Trophoblast cell (in vitro differentiated cells and primary cell): ENCODE data around the gene RNF180.

Experiments used
- DNase-seq, 2 donors: peaks; one replicate each; pipeline ENCODE4 v3.0.0-alpha.2; 2016
- H2AFZ ChIP-seq: 2 replicates; pipeline ENCODE4 v1.6.1; 2013; ENCODE audit warnings: low read length, moderate library complexity, mild to moderate bottlenecking; ENCODE audit not compliant: insufficient read depth, poor library complexity
- H2AK5ac ChIP-seq: 2 replicates; pipeline ENCODE4 v1.6.1; 2013; ENCODE audit warnings: mild to moderate bottlenecking, low read length
- H2BK120ac ChIP-seq: 2 replicates; pipeline ENCODE4 v1.6.1; 2013; ENCODE audit warnings: low read length, mild to moderate bottlenecking, moderate library complexity; ENCODE audit not compliant: insufficient read depth, poor library complexity
- H2BK12ac ChIP-seq: 2 replicates; pipeline ENCODE4 v1.6.1; 2013; ENCODE audit warnings: mild to moderate bottlenecking, low read length, moderate library complexity
- H2BK5ac ChIP-seq: 2 replicates; pipeline ENCODE4 v1.6.1; 2013; ENCODE audit warnings: low read length, low read depth, moderate library complexity, mild to moderate bottlenecking; ENCODE audit not compliant: poor library complexity
- H3K14ac ChIP-seq: 2 replicates; pipeline ENCODE4 v1.6.1; 2013; ENCODE audit warnings: mild to moderate bottlenecking, low read length
- H3K18ac ChIP-seq: 2 replicates; pipeline ENCODE4 v1.6.1; 2013; ENCODE audit warnings: mild to moderate bottlenecking, low read length
- H3K23ac ChIP-seq: 2 replicates; pipeline ENCODE4 v1.6.1; 2013; ENCODE audit warnings: low read length
- H3K27ac ChIP-seq: 2 replicates; pipeline ENCODE4 v1.5.1; 2013; ENCODE audit warnings: low read depth, mild to moderate bottlenecking, inconsistent platforms, low read length, moderate library complexity
- H3K27me3 ChIP-seq: 2 replicates; pipeline ENCODE4 v1.6.1; 2013; ENCODE audit warnings: inconsistent platforms, mild to moderate bottlenecking, low read length, moderate library complexity; ENCODE audit not compliant: insufficient read depth
- H3K36me3 ChIP-seq, 2 experiments: 1 replicate in 1 of 2; 2 replicates in 1 of 2; pipeline ENCODE4 v1.6.1; 2013; ENCODE audit warnings: low read length in 2 of 2, mild to moderate bottlenecking in 2 of 2, moderate library complexity in 1 of 2; ENCODE audit not compliant: insufficient read depth in 2 of 2, control insufficient read depth in 1 of 2
- H3K4ac ChIP-seq: 2 replicates; pipeline ENCODE4 v1.6.1; 2013; ENCODE audit warnings: low read depth, mild to moderate bottlenecking, low read length, moderate library complexity
- H3K4me1 ChIP-seq, 2 experiments: 1 replicate in 1 of 2; 2 replicates in 1 of 2; pipeline ENCODE4 v1.6.1; 2013; ENCODE audit warnings: low read length in 2 of 2, mild to moderate bottlenecking in 2 of 2, moderate library complexity in 1 of 2; ENCODE audit not compliant: insufficient read depth in 2 of 2, control insufficient read depth in 1 of 2
- H3K4me2 ChIP-seq: 2 replicates; pipeline ENCODE4 v1.6.1; 2013; ENCODE audit warnings: inconsistent platforms, mild to moderate bottlenecking, low read length, moderate library complexity
- H3K4me3 ChIP-seq: 2 replicates; pipeline ENCODE4 v1.5.1; 2013; ENCODE audit warnings: mild to moderate bottlenecking, low read depth, low read length, inconsistent platforms
- H3K79me1 ChIP-seq: one replicate; pipeline ENCODE4 v1.6.1; 2013; ENCODE audit warnings: low read length
- H3K79me2 ChIP-seq: 2 replicates; pipeline ENCODE4 v1.6.1; 2013; ENCODE audit warnings: low read length, mild to moderate bottlenecking; ENCODE audit not compliant: control insufficient read depth, insufficient read depth, poor library complexity
- H3K9ac ChIP-seq: 2 replicates; pipeline ENCODE4 v1.6.1; 2013; ENCODE audit warnings: mild to moderate bottlenecking, low read length
- H3K9me3 ChIP-seq: 2 replicates; pipeline ENCODE4 v1.6.1; 2013; ENCODE audit warnings: low read depth, mild to moderate bottlenecking, control low read depth, inconsistent platforms, low read length; ENCODE audit not compliant: insufficient read depth
- H4K12ac ChIP-seq: 2 replicates; pipeline ENCODE4 v1.6.1; 2013; ENCODE audit warnings: low read depth, mild to moderate bottlenecking, low read length, moderate library complexity
- H4K8ac ChIP-seq: 2 replicates; pipeline ENCODE4 v1.6.1; 2013; ENCODE audit warnings: low read depth, mild to moderate bottlenecking, low read length, moderate library complexity
- H4K91ac ChIP-seq: one replicate; pipeline ENCODE4 v1.6.1; 2013; ENCODE audit warnings: low read depth, mild to moderate bottlenecking, low read length, moderate library complexity
- WGBS: extraction: QIAGEN DNeasy Blood & Tissue Kit; methylation state at CpG from one replicate; pipeline ENCODE4 v1.1.7; 2013; ENCODE audit warnings: missing lambda C conversion rate; ENCODE audit not compliant: insufficient read length, insufficient coverage; ENCODE audit errors: extremely low coverage; 5-methylcytosine and 5-hydroxymethylcytosine counted together

RNF180 gene

DNA sequence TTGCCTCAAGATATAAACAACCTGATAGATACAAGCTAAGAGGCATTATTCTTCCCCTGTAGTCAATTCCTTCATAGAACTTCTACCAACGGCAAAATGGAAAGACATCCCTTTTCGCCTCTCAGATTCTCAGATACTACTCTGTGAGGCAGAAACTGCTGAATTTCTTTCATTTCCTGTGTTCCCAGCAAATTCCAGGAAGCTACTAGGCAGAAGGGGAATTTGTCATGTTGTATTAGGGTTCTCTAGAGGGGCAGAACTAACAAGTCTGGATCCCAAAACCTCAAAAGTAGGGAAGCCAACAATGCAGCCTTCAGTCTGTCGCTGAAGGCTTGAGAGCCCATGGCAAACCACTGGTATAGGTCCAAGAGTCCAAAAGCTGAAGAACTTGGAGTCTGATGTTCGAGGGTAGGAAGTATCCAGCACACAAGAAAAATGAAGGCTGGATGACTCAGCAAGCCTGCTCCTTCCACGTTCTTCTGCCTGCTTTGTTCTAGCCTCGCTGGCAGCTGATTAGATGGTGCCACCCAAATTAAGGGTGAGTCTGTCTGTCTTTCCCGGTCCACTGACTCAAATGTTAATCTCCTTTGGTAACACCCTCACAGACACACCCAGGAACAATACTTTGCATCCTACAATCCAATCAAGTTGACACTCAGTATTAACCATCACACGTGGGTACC is 15.2 kb downstream of the RNF180 start:
- no CpG with 5 or more reads among the region's 8 CpGs for WGBS
- no peak overlapping the region for H2BK120ac ChIP-seq
- DNase-seq, result no peak
- no peak overlapping the region for H3K4me2 ChIP-seq
- H3K79me2 ChIP-seq, result no peaks in the 10 kb centered on the region
- no peaks in the 10 kb centered on the region for H3K27me3 ChIP-seq
- H3K79me1 ChIP-seq, result no peaks in the 10 kb centered on the region
- H3K4ac ChIP-seq, result no peak overlapping the region
- no peak overlapping the region for H2BK5ac ChIP-seq
- no peak overlapping the region for H4K91ac ChIP-seq
- H3K14ac ChIP-seq, result no peak overlapping the region
- no peaks in the 10 kb centered on the region for H3K9me3 ChIP-seq
- no peak overlapping the region for H4K12ac ChIP-seq
- no peak overlapping the region for H2AFZ ChIP-seq
- H3K27ac ChIP-seq, result no peak overlapping the region
- no peak overlapping the region for H3K18ac ChIP-seq
- no peak overlapping the region for H2BK12ac ChIP-seq
- no peak overlapping the region for H2AK5ac ChIP-seq
- no peak overlapping the region for H4K8ac ChIP-seq
- H3K23ac ChIP-seq, result no peak overlapping the region
- H3K4me3 ChIP-seq, result no peak overlapping the region
- H3K9ac ChIP-seq, result no peak overlapping the region
- no peaks in the 10 kb centered on the region for H3K36me3 ChIP-seq
- no peaks in the 10 kb centered on the region for H3K4me1 ChIP-seq

- Histone ChIP-seq H4K12ac (no peak overlapping the region), H3K27me3 (no peaks in the 10 kb centered on the region), H2BK12ac (no peak overlapping the region), H3K79me2 (no peaks in the 10 kb centered on the region), H2BK120ac (no peak overlapping the region), H3K4me3 (no peak overlapping the region), H3K4ac (no peak overlapping the region), H3K9me3 (no peaks in the 10 kb centered on the region), H2AFZ (no peak overlapping the region), H3K27ac (no peak overlapping the region), H3K4me1 (no peaks in the 10 kb centered on the region), H3K23ac (no peak overlapping the region), H3K36me3 (no peaks in the 10 kb centered on the region), H3K9ac (no peak overlapping the region), H2BK5ac (no peak overlapping the region), H2AK5ac (no peak overlapping the region), H4K91ac (no peak overlapping the region), H3K4me2 (no peak overlapping the region), H3K14ac (no peak overlapping the region), H3K79me1 (no peaks in the 10 kb centered on the region), H3K18ac (no peak overlapping the region), H4K8ac (no peak overlapping the region)
- WGBS, result no CpG with 5 or more reads among the region's 2 CpGs
- no peak for DNase-seq
These were observed 15.8 kb downstream of the RNF180 start for GRCh38 chr5:64181440-64181839.

- Histone ChIP-seq H4K8ac (no peak overlapping the region), H3K4me1 (no peaks in the 10 kb centered on the region), H3K9me3 (no peaks in the 10 kb centered on the region), H3K14ac (no peak overlapping the region), H3K9ac (no peak overlapping the region), H3K4ac (no peak overlapping the region), H4K12ac (no peak overlapping the region), H2AFZ (no peak overlapping the region), H2BK120ac (no peak overlapping the region), H3K4me2 (no peak overlapping the region), H3K36me3 (no peaks in the 10 kb centered on the region), H3K79me1 (no peaks in the 10 kb centered on the region), H4K91ac (no peak overlapping the region), H3K27me3 (no peaks in the 10 kb centered on the region), H3K18ac (no peak overlapping the region), H2BK12ac (no peak overlapping the region), H2AK5ac (no peak overlapping the region), H2BK5ac (no peak overlapping the region), H3K23ac (no peak overlapping the region), H3K27ac (no peak overlapping the region), H3K4me3 (no peak overlapping the region), H3K79me2 (no peaks in the 10 kb centered on the region)
- no peak for DNase-seq
- no CpG with 5 or more reads among the region's 1 CpG for WGBS
These were observed 18.3 kb downstream of the RNF180 start for GRCh38 chr5:64183956-64184355.

- no peak overlapping the region for H2AK5ac ChIP-seq
- no peak overlapping the region for H3K23ac ChIP-seq
- H4K12ac ChIP-seq, result no peak overlapping the region
- H4K91ac ChIP-seq, result no peak overlapping the region
- H3K79me1 ChIP-seq, result no peaks in the 10 kb centered on the region
- no peak overlapping the region for H2BK12ac ChIP-seq
- DNase-seq, result no peak
- H3K36me3 ChIP-seq, result no peaks in the 10 kb centered on the region
- WGBS, result no CpG with 5 or more reads among the region's 1 CpG
- H2BK120ac ChIP-seq, result no peak overlapping the region
- H3K4me1 ChIP-seq, result no peaks in the 10 kb centered on the region
- no peaks in the 10 kb centered on the region for H3K27me3 ChIP-seq
- no peak overlapping the region for H3K9ac ChIP-seq
- H3K4me3 ChIP-seq, result no peak overlapping the region
- H3K14ac ChIP-seq, result no peak overlapping the region
- H3K4ac ChIP-seq, result no peak overlapping the region
- H2BK5ac ChIP-seq, result no peak overlapping the region
- no peak overlapping the region for H4K8ac ChIP-seq
- no peak overlapping the region for H2AFZ ChIP-seq
- H3K18ac ChIP-seq, result no peak overlapping the region
- H3K9me3 ChIP-seq, result no peaks in the 10 kb centered on the region
- H3K4me2 ChIP-seq, result no peak overlapping the region
- no peaks in the 10 kb centered on the region for H3K79me2 ChIP-seq
- no peak overlapping the region for H3K27ac ChIP-seq
These were observed 19.2 kb downstream of the RNF180 start for GRCh38 chr5:64184832-64185231.
